ENCODE results near the gene GRM8. TPM values are rescaled to one million over a fixed set of nuclear protein-coding genes. Genes with fewer than 3 reads are reported as not detected.

The GRM8 gene
- total RNA-seq, 1 donor from 2014 or later: 8.1 TPM

DNA sequence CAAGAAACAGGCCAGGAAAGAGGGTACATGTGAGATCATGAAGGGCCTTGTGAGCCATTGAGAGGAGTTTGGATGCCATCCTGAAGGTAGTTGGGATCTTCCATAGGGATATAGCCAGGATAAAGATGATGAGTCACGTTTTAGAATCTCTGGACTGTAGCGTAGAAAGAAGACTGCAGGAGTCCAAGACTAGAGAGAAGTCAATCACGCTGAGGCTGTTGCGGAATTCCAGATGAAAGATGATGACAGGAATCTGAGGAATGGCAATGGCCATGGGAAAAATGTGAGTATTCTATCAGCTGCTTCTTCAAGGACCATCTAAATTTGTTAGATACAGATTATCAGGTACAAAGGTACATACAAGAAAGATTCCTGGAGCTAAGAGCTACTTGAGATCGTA is 711.3 kb downstream of the GRM8 start:
- Mint-ChIP-seq H3K36me3 (no peaks in the 10 kb centered on the region), H3K27ac (no peak overlapping the region), H3K4me1 (ENCODE audit: unreplicated experiment) (no peaks in the 10 kb centered on the region), H3K4me3 (no peak overlapping the region), H3K27me3 (no peaks in the 10 kb centered on the region), H3K9me3 (no peaks in the 10 kb centered on the region)
- TF ChIP-seq, protein P1, sequence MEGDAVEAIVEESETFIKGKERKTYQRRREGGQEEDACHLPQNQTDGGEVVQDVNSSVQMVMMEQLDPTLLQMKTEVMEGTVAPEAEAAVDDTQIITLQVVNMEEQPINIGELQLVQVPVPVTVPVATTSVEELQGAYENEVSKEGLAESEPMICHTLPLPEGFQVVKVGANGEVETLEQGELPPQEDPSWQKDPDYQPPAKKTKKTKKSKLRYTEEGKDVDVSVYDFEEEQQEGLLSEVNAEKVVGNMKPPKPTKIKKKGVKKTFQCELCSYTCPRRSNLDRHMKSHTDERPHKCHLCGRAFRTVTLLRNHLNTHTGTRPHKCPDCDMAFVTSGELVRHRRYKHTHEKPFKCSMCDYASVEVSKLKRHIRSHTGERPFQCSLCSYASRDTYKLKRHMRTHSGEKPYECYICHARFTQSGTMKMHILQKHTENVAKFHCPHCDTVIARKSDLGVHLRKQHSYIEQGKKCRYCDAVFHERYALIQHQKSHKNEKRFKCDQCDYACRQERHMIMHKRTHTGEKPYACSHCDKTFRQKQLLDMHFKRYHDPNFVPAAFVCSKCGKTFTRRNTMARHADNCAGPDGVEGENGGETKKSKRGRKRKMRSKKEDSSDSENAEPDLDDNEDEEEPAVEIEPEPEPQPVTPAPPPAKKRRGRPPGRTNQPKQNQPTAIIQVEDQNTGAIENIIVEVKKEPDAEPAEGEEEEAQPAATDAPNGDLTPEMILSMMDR (conservative IDR thresholded peaks at IDR 0.05): no peak
- DNase-seq (ENCODE audit: extremely low spot score, unreplicated experiment): no peak

DNA sequence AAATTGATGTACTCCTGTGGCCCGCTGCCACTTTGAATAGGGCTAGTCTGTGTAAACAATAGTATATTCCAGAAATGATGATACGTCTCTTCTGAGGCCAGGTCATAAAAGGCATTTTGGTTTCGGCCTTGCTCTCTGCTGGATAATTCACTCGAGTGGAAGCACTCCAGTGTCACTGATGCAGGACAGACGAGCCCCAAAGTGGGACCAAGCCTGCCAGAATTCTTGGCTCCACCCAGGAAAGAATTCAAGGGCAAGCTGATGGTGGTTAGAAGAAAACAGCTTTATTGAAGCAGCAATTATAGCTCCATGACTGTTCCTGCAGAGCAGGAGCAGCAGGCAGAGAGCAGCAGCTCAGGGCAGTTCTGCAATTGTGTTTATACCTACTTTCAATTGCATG is 717.6 kb downstream of the GRM8 start:
- no peaks in the 10 kb centered on the region for H3K9me3 Mint-ChIP-seq
- TF ChIP-seq, protein P1 (conservative IDR thresholded peaks at IDR 0.05): no peak
- H3K36me3 Mint-ChIP-seq: no peaks in the 10 kb centered on the region
- H3K4me1 Mint-ChIP-seq (ENCODE audit: unreplicated experiment): peaks cover 10% of the 10 kb centered on the region
- no peak overlapping the region for H3K27ac Mint-ChIP-seq
- H3K27me3 Mint-ChIP-seq: no peaks in the 10 kb centered on the region
- no peak overlapping the region for H3K4me3 Mint-ChIP-seq
- DNase-seq (ENCODE audit: extremely low spot score, unreplicated experiment): no peak

GRCh38 chr7:126533715-126534114 is 719.0 kb downstream of the GRM8 start:
- Mint-ChIP-seq H3K9me3 (no peaks in the 10 kb centered on the region), H3K27ac (no peak overlapping the region), H3K27me3 (no peaks in the 10 kb centered on the region), H3K36me3 (no peaks in the 10 kb centered on the region), H3K4me3 (no peak overlapping the region), H3K4me1 (ENCODE audit: unreplicated experiment) (peaks cover 10% of the 10 kb centered on the region)
- TF ChIP-seq, protein P1 (conservative IDR thresholded peaks at IDR 0.05): no peak
- DNase-seq (ENCODE audit: extremely low spot score, unreplicated experiment): no peak

- H3K27ac Mint-ChIP-seq: no peak overlapping the region
- H3K4me3 Mint-ChIP-seq: no peak overlapping the region
- TF ChIP-seq, protein P1 (conservative IDR thresholded peaks at IDR 0.05): no peak
- peaks cover 10% of the 10 kb centered on the region for H3K4me1 Mint-ChIP-seq (ENCODE audit: unreplicated experiment)
- H3K36me3 Mint-ChIP-seq: no peaks in the 10 kb centered on the region
- no peaks in the 10 kb centered on the region for H3K9me3 Mint-ChIP-seq
- DNase-seq (ENCODE audit: extremely low spot score, unreplicated experiment): no peak
- no peaks in the 10 kb centered on the region for H3K27me3 Mint-ChIP-seq
Observed at GRCh38 chr7:126529833-126530232, 722.9 kb downstream of the GRM8 start.

DNA sequence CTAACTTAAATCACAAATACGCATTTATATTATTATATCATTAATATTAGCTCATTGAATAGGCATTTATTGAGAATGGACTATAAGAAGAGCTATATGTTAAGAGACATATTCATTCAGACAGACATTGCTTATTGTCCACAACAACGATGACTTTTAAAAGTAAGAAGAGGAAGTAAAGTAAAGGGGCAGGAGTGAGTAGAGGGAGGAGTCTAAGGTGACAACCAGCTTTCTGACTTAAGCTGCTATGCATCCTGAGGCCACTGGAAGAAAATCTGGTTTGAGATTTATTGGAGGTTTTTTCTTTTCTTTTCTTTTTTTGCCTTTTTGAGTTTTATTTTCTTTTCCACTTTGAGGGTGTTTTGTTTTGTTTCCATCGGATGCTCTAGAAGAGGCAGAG is 723.5 kb downstream of the GRM8 start:
- no peak overlapping the region for H3K4me3 Mint-ChIP-seq
- TF ChIP-seq, protein P1 (conservative IDR thresholded peaks at IDR 0.05): no peak
- no peaks in the 10 kb centered on the region for H3K9me3 Mint-ChIP-seq
- no peaks in the 10 kb centered on the region for H3K36me3 Mint-ChIP-seq
- DNase-seq (ENCODE audit: extremely low spot score, unreplicated experiment): no peak
- no peak overlapping the region for H3K27ac Mint-ChIP-seq
- H3K27me3 Mint-ChIP-seq: no peaks in the 10 kb centered on the region
- peaks cover 10% of the 10 kb centered on the region for H3K4me1 Mint-ChIP-seq (ENCODE audit: unreplicated experiment)

DNA sequence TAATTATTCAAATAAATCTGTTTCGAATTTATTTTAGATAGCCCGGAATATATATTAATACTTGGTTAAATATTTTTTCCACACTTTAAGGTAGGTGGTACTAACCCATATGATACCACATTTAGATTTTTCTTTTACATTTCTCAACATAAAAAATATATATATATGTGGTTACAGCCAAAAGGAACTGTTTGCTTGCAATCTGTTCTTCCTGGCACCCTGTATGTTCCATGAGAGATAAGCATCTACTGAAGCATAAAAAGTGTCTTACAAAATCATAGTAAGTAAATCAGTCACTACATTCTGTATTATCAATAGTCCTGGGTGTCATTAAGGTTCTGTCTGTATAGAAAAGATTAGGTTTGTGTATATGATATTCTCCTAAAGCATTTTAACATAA is 726.8 kb downstream of the GRM8 start:
- Mint-ChIP-seq H3K4me1 (ENCODE audit: unreplicated experiment) (no peaks in the 10 kb centered on the region), H3K9me3 (no peaks in the 10 kb centered on the region), H3K27ac (no peak overlapping the region), H3K4me3 (no peak overlapping the region), H3K27me3 (no peaks in the 10 kb centered on the region), H3K36me3 (no peaks in the 10 kb centered on the region)
- TF ChIP-seq, protein P1 (conservative IDR thresholded peaks at IDR 0.05): no peak
- no peak for DNase-seq (ENCODE audit: extremely low spot score, unreplicated experiment)
